ENCODE results near the gene MGAM2.

The MGAM2 gene

DNA sequence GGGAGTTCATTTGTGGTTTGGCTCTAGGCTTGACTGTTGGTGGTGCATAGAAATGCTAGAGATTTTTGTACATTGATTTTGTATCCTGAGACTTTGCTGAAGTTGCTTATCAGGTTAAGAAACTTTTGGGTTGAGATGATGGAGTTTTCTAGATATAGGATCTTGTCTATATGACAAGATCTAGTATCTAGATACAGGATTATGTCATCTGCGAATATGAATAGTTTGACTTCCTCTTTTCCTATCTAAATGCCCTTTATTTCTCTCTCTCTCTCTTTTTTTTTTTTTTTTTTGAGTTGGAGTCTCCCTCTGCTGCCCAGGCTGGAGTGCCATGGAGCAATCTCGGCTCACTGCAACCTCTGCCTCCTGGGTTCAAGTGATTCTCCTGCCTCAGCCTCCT is 62.9 kb downstream of the MGAM2 start:
- DNase-seq (ENCODE audit: low read depth) = no peak
- TF ChIP-seq, protein P1, sequence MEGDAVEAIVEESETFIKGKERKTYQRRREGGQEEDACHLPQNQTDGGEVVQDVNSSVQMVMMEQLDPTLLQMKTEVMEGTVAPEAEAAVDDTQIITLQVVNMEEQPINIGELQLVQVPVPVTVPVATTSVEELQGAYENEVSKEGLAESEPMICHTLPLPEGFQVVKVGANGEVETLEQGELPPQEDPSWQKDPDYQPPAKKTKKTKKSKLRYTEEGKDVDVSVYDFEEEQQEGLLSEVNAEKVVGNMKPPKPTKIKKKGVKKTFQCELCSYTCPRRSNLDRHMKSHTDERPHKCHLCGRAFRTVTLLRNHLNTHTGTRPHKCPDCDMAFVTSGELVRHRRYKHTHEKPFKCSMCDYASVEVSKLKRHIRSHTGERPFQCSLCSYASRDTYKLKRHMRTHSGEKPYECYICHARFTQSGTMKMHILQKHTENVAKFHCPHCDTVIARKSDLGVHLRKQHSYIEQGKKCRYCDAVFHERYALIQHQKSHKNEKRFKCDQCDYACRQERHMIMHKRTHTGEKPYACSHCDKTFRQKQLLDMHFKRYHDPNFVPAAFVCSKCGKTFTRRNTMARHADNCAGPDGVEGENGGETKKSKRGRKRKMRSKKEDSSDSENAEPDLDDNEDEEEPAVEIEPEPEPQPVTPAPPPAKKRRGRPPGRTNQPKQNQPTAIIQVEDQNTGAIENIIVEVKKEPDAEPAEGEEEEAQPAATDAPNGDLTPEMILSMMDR (conservative IDR thresholded peaks at IDR 0.05; ENCODE audit: low read depth, low read length) = no peak
- no peak overlapping the region for H3K4me3 ChIP-seq (ENCODE audit: low read length)

DNA sequence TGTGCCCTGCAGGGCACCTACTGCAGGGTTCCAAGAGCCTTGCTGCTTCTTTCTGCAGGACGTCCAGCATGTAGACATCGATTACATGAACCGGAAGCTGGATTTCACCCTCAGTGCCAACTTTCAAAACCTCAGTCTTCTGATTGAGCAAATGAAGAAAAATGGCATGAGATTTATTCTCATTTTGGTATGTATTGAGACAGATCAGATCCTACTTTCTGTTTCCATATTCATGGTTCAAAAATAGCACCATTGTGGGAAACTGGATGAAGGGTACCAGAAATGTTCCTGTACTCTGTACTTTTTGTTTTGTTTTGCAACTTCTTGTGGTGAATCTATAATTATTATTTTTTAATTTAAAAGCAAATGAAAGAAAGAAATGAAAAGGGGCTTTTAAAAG is 64.1 kb downstream of the MGAM2 start:
- TF ChIP-seq, protein P1 (conservative IDR thresholded peaks at IDR 0.05; ENCODE audit: low read depth, low read length) = no peak
- H3K4me3 ChIP-seq (ENCODE audit: low read length) = no peak overlapping the region
- no peak for DNase-seq (ENCODE audit: low read depth)

DNA sequence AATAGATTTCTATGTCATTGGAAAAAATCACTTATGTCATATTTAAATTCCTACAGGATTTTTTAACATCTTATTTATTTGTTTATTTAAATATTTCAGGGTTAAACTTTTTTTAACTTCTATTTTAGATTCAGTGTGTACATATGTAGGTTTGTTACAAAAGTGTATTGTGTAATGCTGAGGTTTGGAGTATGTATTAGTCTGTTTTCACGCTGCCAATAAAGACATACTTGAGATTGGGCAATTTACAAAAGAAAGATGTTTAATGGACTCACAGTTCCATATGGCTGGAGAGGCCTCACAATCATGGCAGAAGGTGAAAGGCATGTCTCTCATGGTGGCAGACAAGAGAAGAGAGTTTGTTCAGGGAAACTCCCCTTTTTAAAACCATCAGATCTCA is 65.4 kb downstream of the MGAM2 start:
- DNase-seq (ENCODE audit: low read depth) = no peak
- H3K4me3 ChIP-seq (ENCODE audit: low read length) = no peak overlapping the region
- TF ChIP-seq, protein P1 (conservative IDR thresholded peaks at IDR 0.05; ENCODE audit: low read depth, low read length) = no peak

DNA sequence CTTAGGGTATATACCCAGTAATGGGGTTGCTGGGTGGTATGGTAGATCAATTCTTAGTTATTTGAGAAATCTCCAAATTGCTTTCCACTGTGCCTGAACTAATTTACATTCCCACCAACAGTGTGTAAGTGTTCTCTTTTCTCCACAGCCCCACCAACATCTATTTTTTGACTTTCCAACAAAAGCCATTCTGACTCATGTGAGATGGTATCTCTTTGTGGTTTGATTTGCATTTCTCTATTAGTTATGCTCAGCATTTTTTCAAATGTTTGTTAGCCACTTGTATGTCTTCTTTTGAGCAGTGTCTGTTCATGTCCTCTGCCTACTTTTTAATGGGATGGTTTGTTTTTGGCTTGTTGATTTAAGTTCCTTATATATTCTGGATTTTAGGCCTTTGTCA is 66.4 kb downstream of the MGAM2 start:
- no peak for DNase-seq (ENCODE audit: low read depth)
- TF ChIP-seq, protein P1 (conservative IDR thresholded peaks at IDR 0.05; ENCODE audit: low read depth, low read length) = no peak
- no peak overlapping the region for H3K4me3 ChIP-seq (ENCODE audit: low read length)

DNA sequence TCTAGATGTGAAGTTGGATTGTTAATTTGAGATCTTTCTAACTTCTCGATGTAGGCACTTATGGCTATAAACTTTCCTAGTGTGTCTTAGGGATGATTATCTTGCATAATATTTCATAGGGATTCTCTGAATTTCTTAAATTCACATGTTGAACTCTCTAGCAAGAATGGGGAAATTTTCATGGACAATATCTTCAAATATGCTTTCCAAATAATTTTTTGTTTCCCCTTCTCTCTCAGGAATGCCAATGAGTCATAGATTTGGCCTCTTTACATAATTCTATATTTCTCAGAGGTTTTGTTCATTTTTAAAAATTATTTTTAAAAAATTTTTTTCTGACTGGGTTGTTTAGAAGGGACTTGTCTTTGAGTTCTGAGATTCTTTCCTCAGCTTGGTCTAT is 68.9 kb downstream of the MGAM2 start:
- TF ChIP-seq, protein P1 (conservative IDR thresholded peaks at IDR 0.05; ENCODE audit: low read depth, low read length) = no peak
- DNase-seq (ENCODE audit: low read depth) = no peak

DNA sequence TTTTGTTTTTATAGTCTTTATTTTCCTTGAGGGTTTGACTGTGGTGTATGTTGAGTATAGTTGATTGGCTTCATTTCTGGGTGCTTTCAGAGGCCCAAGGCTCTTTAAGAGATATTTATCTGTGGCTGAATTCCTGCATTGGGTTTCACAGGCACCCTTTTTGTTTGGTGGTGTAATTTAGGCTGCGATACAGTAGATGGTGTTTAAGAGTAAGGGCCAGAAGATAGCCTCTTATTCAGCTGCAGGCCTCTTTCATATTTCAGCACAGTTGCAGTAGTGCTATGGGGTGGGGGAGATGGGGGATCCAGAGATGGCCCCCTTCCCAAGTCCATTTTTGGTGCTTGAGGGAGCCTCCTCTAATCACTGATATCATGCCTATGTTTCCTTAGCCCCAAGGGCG is 69.7 kb downstream of the MGAM2 start:
- DNase-seq (ENCODE audit: low read depth) = no peak
- H3K4me3 ChIP-seq (ENCODE audit: low read length) = no peak overlapping the region
- TF ChIP-seq, protein P1 (conservative IDR thresholded peaks at IDR 0.05; ENCODE audit: low read depth, low read length) = no peak

More for the DNA sequence above, 68.9 kb downstream of the MGAM2 start:
- H3K4me3 ChIP-seq (ENCODE audit: low read length) = no peak overlapping the region

DNA sequence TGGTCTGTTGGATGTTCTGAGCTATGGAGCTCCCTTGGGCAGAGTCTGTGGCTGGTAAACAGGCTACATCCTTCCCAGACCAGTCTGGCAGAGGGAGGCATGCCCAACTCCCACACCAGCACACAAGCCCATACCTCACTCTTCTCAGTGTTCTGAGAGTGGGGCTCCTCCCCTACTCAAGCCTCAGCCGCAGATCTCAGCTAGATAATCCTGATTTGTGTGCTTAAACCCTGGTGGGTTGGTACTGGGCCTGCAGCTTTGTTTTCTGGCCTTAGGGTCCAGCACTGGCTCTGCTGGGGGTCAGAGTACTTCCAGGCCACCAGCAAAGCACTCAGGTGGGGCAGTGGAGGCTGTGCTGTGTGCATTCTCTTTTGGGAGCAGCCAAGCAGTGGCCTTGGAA is 70.4 kb downstream of the MGAM2 start:
- DNase-seq (ENCODE audit: low read depth) = no peak
- TF ChIP-seq, protein P1 (conservative IDR thresholded peaks at IDR 0.05; ENCODE audit: low read depth, low read length) = no peak
- H3K4me3 ChIP-seq (ENCODE audit: low read length) = no peak overlapping the region

Data from retinal pigment epithelial cell (primary cell).